SU-DHL-6 (cell line): ENCODE data around the gene LZIC.

Source experiments
- H2AFZ ChIP-seq: fragments of 200-600 bp; sonication (generic); 2 replicates; pipeline ENCODE4 v1.6.1; 2014; ENCODE audit warnings: low read depth, mild to moderate bottlenecking, moderate library complexity, mixed read lengths, antibody characterized with exemption, low read length; ENCODE audit not compliant: severe bottlenecking
- H3F3A ChIP-seq: fragments of 200-600 bp; shearing (Covaris generic); 2 replicates; pipeline ENCODE4 v1.6.0; 2016; ENCODE audit warnings: antibody characterized with exemption, mild to moderate bottlenecking; ENCODE audit not compliant: insufficient read depth
- H3K27ac ChIP-seq: fragments of 200-600 bp; sonication (generic); 2 replicates; pipeline ENCODE4 v1.5.1; 2016; ENCODE audit warnings: low read depth, mild to moderate bottlenecking, low read length, moderate library complexity, mixed read lengths
- H3K27me3 ChIP-seq: fragments of 200-600 bp; sonication (generic), shearing (Covaris generic); 2 replicates; pipeline ENCODE4 v1.6.0; 2014; ENCODE audit warnings: mild to moderate bottlenecking, low read length
- H3K36me3 ChIP-seq: fragments of 200-600 bp; sonication (generic); 2 replicates; pipeline ENCODE4 v1.6.1; 2014; ENCODE audit warnings: mild to moderate bottlenecking, low read length, mixed read lengths
- H3K4me2 ChIP-seq: fragments of 300-600, 200-600 bp; shearing (Covaris generic), sonication (generic); 2 replicates; pipeline ENCODE4 v1.6.0; 2014; ENCODE audit warnings: low read length, low read depth, mild to moderate bottlenecking; ENCODE audit not compliant: poor library complexity, severe bottlenecking
- H3K4me3 ChIP-seq: fragments of 200-600 bp; sonication (generic); 2 replicates; pipeline ENCODE4 v1.5.1; 2014; ENCODE audit warnings: antibody characterized with exemption, low read length, mild to moderate bottlenecking, mixed read lengths; ENCODE audit not compliant: insufficient read depth, poor library complexity, severe bottlenecking
- H3K79me2 ChIP-seq: fragments of 200-600 bp; sonication (generic); 2 replicates; pipeline ENCODE4 v1.6.1; 2014; ENCODE audit warnings: mild to moderate bottlenecking, low read length, moderate library complexity; ENCODE audit not compliant: insufficient read depth
- H3K9ac ChIP-seq: fragments of 200-600 bp; sonication (generic); 2 replicates; pipeline ENCODE4 v1.7.0; 2014; ENCODE audit warnings: mild to moderate bottlenecking, low read length
- H3K9me2 ChIP-seq: fragments of 200-600 bp; sonication (generic); replicated peaks from 2 replicates; pipeline ENCODE4 v1.6.1; 2014; ENCODE audit warnings: low read length; ENCODE audit not compliant: insufficient read depth
- H3K9me3 ChIP-seq: fragments of 200-600 bp; sonication (generic); 2 replicates; pipeline ENCODE4 v1.6.1; 2014; ENCODE audit warnings: low read length, mixed read lengths; ENCODE audit not compliant: insufficient read depth
- H4K20me1 ChIP-seq: fragments of 200-600 bp; sonication (generic); 2 replicates; pipeline ENCODE4 v1.6.1; 2014; ENCODE audit warnings: low read depth, mild to moderate bottlenecking, antibody characterized with exemption, low read length, moderate library complexity, mixed read lengths
- CTCF ChIP-seq: fragments of 200-600 bp; sonication (generic); IDR thresholded peaks from one replicate; pipeline ENCODE4 v1.5.1; 2017; ENCODE audit warnings: antibody characterized with exemption, mild to moderate bottlenecking, low read length, moderate library complexity; ENCODE audit not compliant: insufficient read depth, poor library complexity, severe bottlenecking
- EZH2phosphoT487 ChIP-seq: fragments of 200-600 bp; sonication (generic), shearing (Covaris generic); conservative IDR thresholded peaks from 2 replicates; pipeline ENCODE4 v1.6.1; 2018; ENCODE audit warnings: mild to moderate bottlenecking, antibody characterized with exemption, low read length, moderate library complexity, mixed read lengths

The LZIC gene

GRCh38 chr1:9908871-9909233, 34.3 kb downstream of the LZIC start:
- H3K79me2 ChIP-seq: no peaks in the 10 kb centered on the region
- H4K20me1 ChIP-seq: no peaks in the 10 kb centered on the region
- H3K36me3 ChIP-seq: no peaks in the 10 kb centered on the region
- TF ChIP-seq EZH2phosphoT487 (no peak), CTCF (no peak)
- no peak overlapping the region for H3K27ac ChIP-seq
- peak overlapping the region; percentile 57; the same call in 1 of the 2 replicates for H3K9ac ChIP-seq
- H3K4me2 ChIP-seq: peak overlapping the region; percentile 77
- no peaks in the 10 kb centered on the region for H3K9me3 ChIP-seq
- H3K9me2 ChIP-seq: no peaks in the 10 kb centered on the region
- peaks cover 5% of the 10 kb centered on the region; the same call in 1 of the 2 replicates for H3F3A ChIP-seq
- H3K27me3 ChIP-seq: no peaks in the 10 kb centered on the region
- H3K4me3 ChIP-seq: no peak overlapping the region
- peak overlapping the region; percentile 73 for H2AFZ ChIP-seq

GRCh38 chr1:9907441-9907840, 35.8 kb downstream of the LZIC start:
- H3K9ac ChIP-seq: no peak overlapping the region
- no peaks in the 10 kb centered on the region for H3K9me3 ChIP-seq
- H3K4me2 ChIP-seq: no peak overlapping the region
- H3K9me2 ChIP-seq: no peaks in the 10 kb centered on the region
- no peaks in the 10 kb centered on the region for H4K20me1 ChIP-seq
- no peak overlapping the region for H3K4me3 ChIP-seq
- H3K27me3 ChIP-seq: no peaks in the 10 kb centered on the region
- TF ChIP-seq EZH2phosphoT487 (no peak), CTCF (no peak)
- no peak overlapping the region for H2AFZ ChIP-seq
- no peak overlapping the region for H3K27ac ChIP-seq
- no peaks in the 10 kb centered on the region for H3K36me3 ChIP-seq
- no peaks in the 10 kb centered on the region for H3K79me2 ChIP-seq
- H3F3A ChIP-seq: peaks cover 5% of the 10 kb centered on the region; the same call in 1 of the 2 replicates

- Histone ChIP-seq H3F3A (peaks cover 5% of the 10 kb centered on the region; the same call in 1 of the 2 replicates), H3K9ac (no peak overlapping the region)
Observed at GRCh38 chr1:9906466-9906865, 36.7 kb downstream of the LZIC start.

More at GRCh38 chr1:9906466-9906865, 36.7 kb downstream of the LZIC start:
- H3K4me2 ChIP-seq: no peak overlapping the region
- no peaks in the 10 kb centered on the region for H3K27me3 ChIP-seq
- no peak overlapping the region for H2AFZ ChIP-seq
- H3K27ac ChIP-seq: no peak overlapping the region
- TF ChIP-seq EZH2phosphoT487 (no peak), CTCF (no peak)
- H3K4me3 ChIP-seq: no peak overlapping the region
- H3K36me3 ChIP-seq: no peaks in the 10 kb centered on the region
- no peaks in the 10 kb centered on the region for H4K20me1 ChIP-seq
- H3K79me2 ChIP-seq: no peaks in the 10 kb centered on the region
- no peaks in the 10 kb centered on the region for H3K9me3 ChIP-seq
- H3K9me2 ChIP-seq: no peaks in the 10 kb centered on the region
